HepG2 (cell line): Measurements from ENCODE around the gene SEMA4C. TPM values are rescaled to one million over a fixed set of nuclear protein-coding genes. Genes with fewer than 3 reads are reported as not detected.

Experiments used
- CENPBD1 ChIP-seq: sonication (generic); formaldehyde crosslinking; IDR thresholded peaks from 2 replicates; pipeline ENCODE4 v1.8.0; 2022; ENCODE audit warnings: missing genetic modification reagents, low read depth, mild to moderate bottlenecking, borderline replicate concordance
- HMGXB3 ChIP-seq: sonication (generic); formaldehyde crosslinking; IDR thresholded peaks from 2 replicates; pipeline ENCODE4 v1.4.0; 2020; ENCODE audit warnings: missing genetic modification reagents, borderline replicate concordance
- IRF1 ChIP-seq: sonication (generic); formaldehyde crosslinking; IDR thresholded peaks from 2 replicates; pipeline ENCODE4 v1.4.0; 2020; ENCODE audit warnings: low read depth, mild to moderate bottlenecking, missing genetic modification reagents
- KDM5B ChIP-seq: sonication (generic); formaldehyde crosslinking; IDR thresholded peaks from 2 replicates; pipeline ENCODE4 v1.4.0; 2020; ENCODE audit warnings: missing genetic modification reagents, mild to moderate bottlenecking, borderline replicate concordance
- RBM22 ChIP-seq: fragments of 200-400 bp; formaldehyde crosslinking; optimal IDR thresholded peaks from 2 replicates; pipeline ENCODE3; 2017; ENCODE audit warnings: mild to moderate bottlenecking, low read length, moderate library complexity
- SNAPC2 ChIP-seq: sonication (generic); formaldehyde crosslinking; IDR thresholded peaks from 2 replicates; pipeline ENCODE4 v1.8.1; 2022; ENCODE audit warnings: mild to moderate bottlenecking, missing genetic modification reagents
- TBX3 ChIP-seq: fragments of 450-650 bp; IDR thresholded peaks from 2 replicates; pipeline ENCODE4 v1.6.1; 2017; ENCODE audit warnings: antibody characterized with exemption, mild to moderate bottlenecking, inconsistent platforms, borderline replicate concordance
- ZIK1 ChIP-seq: sonication (generic); formaldehyde crosslinking; IDR thresholded peaks from 2 replicates; pipeline ENCODE4 v1.5.0; 2020; ENCODE audit warnings: mild to moderate bottlenecking, low read depth, missing genetic modification reagents, borderline replicate concordance
- ZMAT3 ChIP-seq: sonication (generic); formaldehyde crosslinking; conservative IDR thresholded peaks from 2 replicates; pipeline ENCODE4 v1.7.0; 2021; ENCODE audit warnings: missing genetic modification reagents
- ZNF343 ChIP-seq: sonication (generic); formaldehyde crosslinking; IDR thresholded peaks from 2 replicates; pipeline ENCODE4 v1.4.0; 2020; ENCODE audit warnings: mild to moderate bottlenecking, missing genetic modification reagents
- polyA plus RNA-seq, 8 experiments: library from polyadenylated mRNA; depleted of rRNA in 3 of 8; stranded (reverse) in 7 of 8; unstranded in 1 of 8; fragments of >200 nt; fragmentation: Illumina TruSeq in 4 of 8; extraction: Trizol in 4 of 8; gene quantifications; 2 replicates each; pipeline versions ENCODE4 v1.2.1 to v1.2.3, GENCODE V29; 2011 to 2016; ENCODE audit warnings: low read depth in 4 of 8, missing spikeins in 1 of 8, mixed read lengths in 1 of 8; ENCODE audit not compliant: insufficient read depth in 1 of 8
- total RNA-seq, 5 experiments: library from RNA; depleted of rRNA; stranded (reverse); fragments of >200 nt; fragmentation: Illumina TruSeq; extraction: Trizol; gene quantifications; 2 replicates each; pipeline ENCODE4 v1.2.3, GENCODE V29; 2016; ENCODE audit warnings: low read depth in 1 of 5
- TF ChIP-seq, protein P1 (sequence below): sonication (generic); formaldehyde crosslinking; IDR thresholded peaks from 2 replicates; pipeline ENCODE4 v1.4.0; 2020; ENCODE audit warnings: low read depth, mild to moderate bottlenecking, missing genetic modification reagents
- TF ChIP-seq, protein P2 (sequence below): fragments of 450-650 bp; IDR thresholded peaks from 2 replicates; pipeline ENCODE4 v1.6.1; 2017; ENCODE audit warnings: mild to moderate bottlenecking
- TF ChIP-seq, protein P3 (sequence below): sonication (generic); formaldehyde crosslinking; conservative IDR thresholded peaks from 2 replicates; pipeline ENCODE4 v1.8.1; 2023; ENCODE audit warnings: missing genetic modification reagents

The SEMA4C gene
- total and polyA plus RNA-seq, 2 of the 13 experiments (the other 11 are each of a cell fraction or from before 2014, with no cell fraction given) = 25.9 to 46.6 TPM

DNA sequence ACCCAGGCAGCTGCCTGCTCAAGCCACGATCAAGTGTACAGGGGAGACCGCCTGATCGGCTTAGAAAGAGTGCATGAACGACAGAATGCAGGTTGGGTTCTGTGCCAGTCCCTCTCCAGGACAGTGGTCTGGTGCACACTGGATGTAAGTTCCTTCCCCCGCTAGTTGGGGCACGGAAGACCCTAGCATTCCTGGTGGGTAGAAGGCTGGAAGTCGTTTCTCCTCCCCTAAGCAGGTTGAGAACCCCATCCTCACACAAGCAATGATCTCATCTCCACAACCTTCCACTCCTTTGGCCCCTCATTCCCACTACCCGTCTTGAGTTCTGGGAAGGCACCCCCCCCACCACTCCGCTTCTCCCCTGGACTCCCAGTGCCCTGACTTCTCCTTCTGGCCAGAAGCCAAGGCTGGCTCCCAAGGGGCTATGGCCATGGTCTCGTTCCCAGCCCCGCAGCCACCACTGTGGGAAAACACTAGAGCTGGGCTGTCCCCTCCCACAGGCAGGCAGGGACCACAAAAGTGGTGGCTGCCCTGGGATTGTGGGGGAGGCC, 10.7 kb downstream of the SEMA4C start (continued):
- no peak for TF ChIP-seq IRF1 (CRISPR knock-in tag)
- TF ChIP-seq HMGXB3 (CRISPR knock-in tag) = no peak
- no peak for TF ChIP-seq SNAPC2 (CRISPR knock-in tag)
- TF ChIP-seq KDM5B = no peak
- no peak for TF ChIP-seq ZMAT3 (CRISPR knock-in tag)
- TF ChIP-seq TBX3 = no peak
- TF ChIP-seq, protein P1, sequence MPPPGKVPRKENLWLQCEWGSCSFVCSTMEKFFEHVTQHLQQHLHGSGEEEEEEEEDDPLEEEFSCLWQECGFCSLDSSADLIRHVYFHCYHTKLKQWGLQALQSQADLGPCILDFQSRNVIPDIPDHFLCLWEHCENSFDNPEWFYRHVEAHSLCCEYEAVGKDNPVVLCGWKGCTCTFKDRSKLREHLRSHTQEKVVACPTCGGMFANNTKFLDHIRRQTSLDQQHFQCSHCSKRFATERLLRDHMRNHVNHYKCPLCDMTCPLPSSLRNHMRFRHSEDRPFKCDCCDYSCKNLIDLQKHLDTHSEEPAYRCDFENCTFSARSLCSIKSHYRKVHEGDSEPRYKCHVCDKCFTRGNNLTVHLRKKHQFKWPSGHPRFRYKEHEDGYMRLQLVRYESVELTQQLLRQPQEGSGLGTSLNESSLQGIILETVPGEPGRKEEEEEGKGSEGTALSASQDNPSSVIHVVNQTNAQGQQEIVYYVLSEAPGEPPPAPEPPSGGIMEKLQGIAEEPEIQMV (CRISPR knock-in tag) = no peak
- peak; percentile 81 for TF ChIP-seq RBM22
- TF ChIP-seq, protein P2, sequence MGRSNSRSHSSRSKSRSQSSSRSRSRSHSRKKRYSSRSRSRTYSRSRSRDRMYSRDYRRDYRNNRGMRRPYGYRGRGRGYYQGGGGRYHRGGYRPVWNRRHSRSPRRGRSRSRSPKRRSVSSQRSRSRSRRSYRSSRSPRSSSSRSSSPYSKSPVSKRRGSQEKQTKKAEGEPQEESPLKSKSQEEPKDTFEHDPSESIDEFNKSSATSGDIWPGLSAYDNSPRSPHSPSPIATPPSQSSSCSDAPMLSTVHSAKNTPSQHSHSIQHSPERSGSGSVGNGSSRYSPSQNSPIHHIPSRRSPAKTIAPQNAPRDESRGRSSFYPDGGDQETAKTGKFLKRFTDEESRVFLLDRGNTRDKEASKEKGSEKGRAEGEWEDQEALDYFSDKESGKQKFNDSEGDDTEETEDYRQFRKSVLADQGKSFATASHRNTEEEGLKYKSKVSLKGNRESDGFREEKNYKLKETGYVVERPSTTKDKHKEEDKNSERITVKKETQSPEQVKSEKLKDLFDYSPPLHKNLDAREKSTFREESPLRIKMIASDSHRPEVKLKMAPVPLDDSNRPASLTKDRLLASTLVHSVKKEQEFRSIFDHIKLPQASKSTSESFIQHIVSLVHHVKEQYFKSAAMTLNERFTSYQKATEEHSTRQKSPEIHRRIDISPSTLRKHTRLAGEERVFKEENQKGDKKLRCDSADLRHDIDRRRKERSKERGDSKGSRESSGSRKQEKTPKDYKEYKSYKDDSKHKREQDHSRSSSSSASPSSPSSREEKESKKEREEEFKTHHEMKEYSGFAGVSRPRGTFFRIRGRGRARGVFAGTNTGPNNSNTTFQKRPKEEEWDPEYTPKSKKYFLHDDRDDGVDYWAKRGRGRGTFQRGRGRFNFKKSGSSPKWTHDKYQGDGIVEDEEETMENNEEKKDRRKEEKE = no peak
- TF ChIP-seq, protein P3, sequence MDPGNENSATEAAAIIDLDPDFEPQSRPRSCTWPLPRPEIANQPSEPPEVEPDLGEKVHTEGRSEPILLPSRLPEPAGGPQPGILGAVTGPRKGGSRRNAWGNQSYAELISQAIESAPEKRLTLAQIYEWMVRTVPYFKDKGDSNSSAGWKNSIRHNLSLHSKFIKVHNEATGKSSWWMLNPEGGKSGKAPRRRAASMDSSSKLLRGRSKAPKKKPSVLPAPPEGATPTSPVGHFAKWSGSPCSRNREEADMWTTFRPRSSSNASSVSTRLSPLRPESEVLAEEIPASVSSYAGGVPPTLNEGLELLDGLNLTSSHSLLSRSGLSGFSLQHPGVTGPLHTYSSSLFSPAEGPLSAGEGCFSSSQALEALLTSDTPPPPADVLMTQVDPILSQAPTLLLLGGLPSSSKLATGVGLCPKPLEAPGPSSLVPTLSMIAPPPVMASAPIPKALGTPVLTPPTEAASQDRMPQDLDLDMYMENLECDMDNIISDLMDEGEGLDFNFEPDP (CRISPR knock-in tag) = no peak
- TF ChIP-seq CENPBD1 (CRISPR knock-in tag) = no peak
- 0 out of 2 replicates have a peak, but pooled peaks have one; percentile 23 for TF ChIP-seq ZIK1 (CRISPR knock-in tag)
- TF ChIP-seq ZNF343 (CRISPR knock-in tag) = no peak
